Muscle of leg (tissue), 11 donors: Measurements from ENCODE around the gene ADAMTS12. TPM values are rescaled to one million over a fixed set of nuclear protein-coding genes. Genes with fewer than 3 reads are reported as not detected.
"Not testable (repeated sequence)": the region's sequence is repeated elsewhere in the genome, so short reads cannot be mapped to it uniquely, and the experiment has no call there.

Experiments
- DNase-seq: peaks from one replicate; pipeline ENCODE4 v3.0.0; 2013
- H3K27ac ChIP-seq: one replicate; pipeline ENCODE4 v1.5.1; 2013; ENCODE audit warnings: mild to moderate bottlenecking, low read length, control low read depth
- H3K27me3 ChIP-seq: one replicate; pipeline ENCODE4 v1.6.1; 2013; ENCODE audit warnings: low read length; ENCODE audit not compliant: control insufficient read depth, insufficient read depth
- H3K36me3 ChIP-seq: one replicate; pipeline ENCODE4 v1.6.1; 2013; ENCODE audit warnings: low read length; ENCODE audit not compliant: control insufficient read depth, insufficient read depth
- H3K4me1 ChIP-seq: one replicate; pipeline ENCODE4 v1.6.1; 2013; ENCODE audit warnings: low read length; ENCODE audit not compliant: control insufficient read depth, insufficient read depth
- H3K4me3 ChIP-seq: one replicate; pipeline ENCODE4 v1.5.1; 2013; ENCODE audit warnings: low read length, control low read depth
- H3K9me3 ChIP-seq: replicated peaks from 2 replicates; pipeline ENCODE4 v1.6.1; 2013; ENCODE audit warnings: low read depth, low read length; ENCODE audit not compliant: control insufficient read depth
- WGBS: methylation state at CpG from one replicate; pipeline ENCODE4 v1.1.5; 2013; ENCODE audit warnings: missing lambda C conversion rate; ENCODE audit not compliant: insufficient coverage; 5-methylcytosine and 5-hydroxymethylcytosine counted together
- polyA plus RNA-seq, 8 donors: library from polyadenylated mRNA; unstranded; fragments of 120-200 nt; gene quantifications; one replicate each; pipeline versions ENCODE4 v1.2.1 to v1.2.3, GENCODE V29; 2013; ENCODE audit warnings: inconsistent platforms in 1 of 8, low replicate concordance in 1 of 8; ENCODE audit not compliant: insufficient read length in 8 of 8, insufficient read depth in 1 of 8
- total RNA-seq: library from RNA; stranded (reverse); fragments of 120-200 nt; gene quantifications from one replicate; pipeline ENCODE4 v1.2.4, GENCODE V29; 2013

The ADAMTS12 gene
- total and polyA plus RNA-seq, 9 donors = 14.8 to 35.1 (median 22.8) TPM

GRCh38 chr5:33557605-33558004 is 334.2 kb downstream of the ADAMTS12 start:
- no peak for DNase-seq
- no CpG with 5 or more reads among the region's 3 CpGs for WGBS
- Histone ChIP-seq H3K27me3 (no peaks in the 10 kb centered on the region), H3K36me3 (peaks cover 3% of the 10 kb centered on the region), H3K4me1 (peaks cover 3% of the 10 kb centered on the region), H3K4me3 (no peak overlapping the region), H3K9me3 (no peaks in the 10 kb centered on the region), H3K27ac (no peak overlapping the region)

DNA sequence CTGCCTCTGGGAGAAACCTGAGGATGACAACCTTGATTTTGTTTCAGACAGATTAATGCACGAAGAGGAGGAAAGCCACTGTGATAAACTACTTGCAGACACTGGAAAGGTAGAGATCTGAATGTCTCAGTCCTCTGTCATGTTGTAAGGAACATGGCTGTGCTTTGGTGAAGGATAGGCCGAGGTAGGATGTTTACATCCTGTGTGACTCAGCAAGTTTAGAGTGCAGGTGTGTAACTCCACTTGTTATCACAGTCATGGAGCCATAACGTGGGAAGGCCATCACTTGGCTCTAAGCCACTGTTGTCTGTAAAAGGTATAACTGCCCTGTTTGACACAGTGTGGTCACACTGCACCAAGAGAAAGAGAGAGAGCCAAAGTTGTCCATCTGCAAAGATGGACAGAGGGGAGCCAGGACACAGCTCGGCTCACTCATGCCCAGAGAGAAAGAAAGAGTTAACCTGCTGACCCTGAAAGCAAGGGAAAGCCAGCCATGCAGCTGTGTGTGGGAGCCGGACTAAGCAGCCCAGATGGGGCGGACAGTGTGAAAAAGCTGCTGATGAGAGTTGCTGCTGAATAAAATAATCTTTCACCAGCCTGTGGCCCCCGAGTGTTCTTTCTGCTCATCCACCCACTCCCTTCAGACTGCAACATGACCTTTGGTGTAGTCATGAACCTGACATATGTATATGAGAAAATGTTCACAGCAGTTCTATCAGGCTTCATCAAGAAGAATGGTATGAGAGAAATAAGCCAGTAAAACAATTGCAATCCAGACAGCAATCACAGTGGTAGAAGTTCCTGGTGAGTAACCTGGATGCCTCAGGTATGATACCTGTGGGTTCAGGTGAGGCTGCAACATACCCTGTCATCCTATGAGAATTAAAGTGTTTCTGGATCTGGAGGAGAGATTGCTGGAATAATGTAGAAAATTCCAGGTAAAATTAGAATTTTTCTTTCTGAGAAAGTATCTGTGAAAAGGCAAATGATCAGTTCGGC is 335.2 kb downstream of the ADAMTS12 start:
- DNase-seq = peak; percentile 43
- H3K27me3 ChIP-seq = no peaks in the 10 kb centered on the region
- no peak overlapping the region for H3K4me3 ChIP-seq
- H3K27ac ChIP-seq = no peak overlapping the region
- peaks cover 2% of the 10 kb centered on the region for H3K9me3 ChIP-seq
- H3K4me1 ChIP-seq = peaks cover 3% of the 10 kb centered on the region
- WGBS = 59% methylated on average over 5 of the region's 8 CpGs
- H3K36me3 ChIP-seq = peaks cover 3% of the 10 kb centered on the region

- Histone ChIP-seq H3K36me3 (peaks cover 10% of the 10 kb centered on the region), H3K27me3 (no peaks in the 10 kb centered on the region), H3K4me1 (no peaks in the 10 kb centered on the region), H3K9me3 (peaks cover 2% of the 10 kb centered on the region), H3K27ac (no peak overlapping the region), H3K4me3 (no peak overlapping the region)
- WGBS = 85% methylated on average over 4 of the region's 6 CpGs
- no peak for DNase-seq
Observed at GRCh38 chr5:33549982-33550567, 341.7 kb downstream of the ADAMTS12 start.

GRCh38 chr5:33539790-33540189 is 352.0 kb downstream of the ADAMTS12 start:
- not testable (repeated sequence) for H3K4me3 ChIP-seq, H3K9me3 ChIP-seq, H3K36me3 ChIP-seq, H3K27me3 ChIP-seq, H3K4me1 ChIP-seq, DNase-seq, H3K27ac ChIP-seq
- WGBS = 76% methylated on average over 3 of the region's 10 CpGs

GRCh38 chr5:33539212-33539611 is 352.6 kb downstream of the ADAMTS12 start:
- peak; percentile 50 for DNase-seq
- no peak overlapping the region for H3K4me3 ChIP-seq
- WGBS = no CpG with 5 or more reads among the region's 1 CpG

GRCh38 chr5:33538201-33538600 is 353.6 kb downstream of the ADAMTS12 start:
- no CpG with 5 or more reads among the region's 2 CpGs for WGBS
- H3K27ac ChIP-seq = no peak overlapping the region
- H3K9me3 ChIP-seq = no peaks in the 10 kb centered on the region
- no peak for DNase-seq
- no peaks in the 10 kb centered on the region for H3K4me1 ChIP-seq
- H3K27me3 ChIP-seq = no peaks in the 10 kb centered on the region
- H3K4me3 ChIP-seq = no peak overlapping the region
- H3K36me3 ChIP-seq = no peaks in the 10 kb centered on the region

More at GRCh38 chr5:33539212-33539611, 352.6 kb downstream of the ADAMTS12 start:
- Histone ChIP-seq H3K9me3 (no peaks in the 10 kb centered on the region), H3K27ac (no peak overlapping the region), H3K36me3 (no peaks in the 10 kb centered on the region), H3K4me1 (no peaks in the 10 kb centered on the region), H3K27me3 (no peaks in the 10 kb centered on the region)

DNA sequence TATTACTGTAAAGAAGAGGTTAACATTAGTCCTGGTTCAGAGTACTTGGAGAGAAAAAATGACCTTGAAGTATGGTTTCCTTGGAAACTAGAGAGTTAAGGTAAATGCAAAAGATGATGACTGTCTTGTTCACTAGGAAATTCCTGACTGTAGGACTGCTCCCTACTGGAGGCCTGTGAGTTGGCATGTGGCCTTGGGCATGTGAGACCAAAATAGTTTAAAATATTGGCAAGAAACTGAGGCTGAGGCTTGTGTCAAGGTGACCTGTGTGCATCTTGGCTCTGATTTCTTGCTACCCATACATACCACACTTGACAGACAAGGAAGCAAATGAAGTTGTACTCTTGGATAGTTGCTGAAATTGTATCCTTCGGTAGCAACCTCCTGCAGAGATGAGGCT is 354.6 kb downstream of the ADAMTS12 start:
- H3K27me3 ChIP-seq = no peaks in the 10 kb centered on the region
- no CpG with 5 or more reads among the region's 1 CpG for WGBS
- H3K4me1 ChIP-seq = no peaks in the 10 kb centered on the region
- H3K27ac ChIP-seq = no peak overlapping the region
- no peaks in the 10 kb centered on the region for H3K9me3 ChIP-seq
- no peak for DNase-seq
- H3K4me3 ChIP-seq = no peak overlapping the region
- no peaks in the 10 kb centered on the region for H3K36me3 ChIP-seq

DNA sequence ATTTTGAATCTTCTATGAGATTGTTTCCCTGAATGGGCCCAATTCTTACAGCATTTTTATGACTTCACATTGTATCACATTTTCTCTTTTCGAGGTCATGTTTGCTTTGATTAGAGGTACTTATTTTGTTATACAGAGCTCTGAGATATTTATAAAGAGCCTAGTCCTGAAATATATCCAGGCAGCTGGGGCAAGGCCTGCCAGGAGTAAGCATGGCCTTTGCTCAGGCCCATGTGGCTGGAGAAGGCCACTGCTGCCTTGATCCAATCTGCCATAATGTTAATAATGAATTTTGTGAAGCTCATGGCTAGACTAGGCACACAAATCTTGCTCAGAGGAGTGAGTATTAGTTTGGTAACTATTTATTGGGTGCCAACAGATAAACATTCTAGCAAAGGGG is 355.0 kb downstream of the ADAMTS12 start:
- Histone ChIP-seq H3K36me3 (no peaks in the 10 kb centered on the region), H3K4me1 (no peaks in the 10 kb centered on the region), H3K27me3 (no peaks in the 10 kb centered on the region), H3K27ac (no peak overlapping the region), H3K4me3 (no peak overlapping the region), H3K9me3 (no peaks in the 10 kb centered on the region)
- no peak for DNase-seq
- WGBS = no CpG with 5 or more reads among the region's 1 CpG

- H3K27me3 ChIP-seq = no peaks in the 10 kb centered on the region
- no peaks in the 10 kb centered on the region for H3K4me1 ChIP-seq
- H3K9me3 ChIP-seq = no peaks in the 10 kb centered on the region
- H3K4me3 ChIP-seq = no peak overlapping the region
- no CpG with 5 or more reads among the region's 4 CpGs for WGBS
- H3K27ac ChIP-seq = no peak overlapping the region
- no peaks in the 10 kb centered on the region for H3K36me3 ChIP-seq
- DNase-seq = no peak
Observed at GRCh38 chr5:33531824-33532223, 360.0 kb downstream of the ADAMTS12 start.

GRCh38 chr5:33531037-33531298 is 360.8 kb downstream of the ADAMTS12 start:
- Histone ChIP-seq H3K4me3 (no peak overlapping the region), H3K9me3 (no peaks in the 10 kb centered on the region), H3K27me3 (no peaks in the 10 kb centered on the region), H3K27ac (no peak overlapping the region), H3K36me3 (peaks cover 3% of the 10 kb centered on the region), H3K4me1 (no peaks in the 10 kb centered on the region)
- WGBS = 91% methylated on average over 1 of the region's 3 CpGs
- DNase-seq = no peak
